GM23338 (cell line): ENCODE results near the gene PPP2R5C. TPM values are rescaled to one million over a fixed set of nuclear protein-coding genes. Genes with fewer than 3 reads are reported as not detected.

Source experiments
- ATAC-seq: fragments of 200-7000 bp; cut with Tn5 transposase; 3 replicates; pipeline ENCODE4 v1.9.1; 2020
- DNase-seq: peaks from one replicate; pipeline ENCODE4 v3.0.0-alpha.2; 2015; ENCODE audit warnings: low spot score
- H2AFZ ChIP-seq: fragments of 200-600 bp; sonication (generic); 2 replicates; pipeline ENCODE4 v1.8.0; 2016; ENCODE audit warnings: antibody characterized with exemption, mild to moderate bottlenecking, moderate library complexity
- H3F3A ChIP-seq: fragments of 200-600 bp; sonication (generic); replicated peaks from 2 replicates; pipeline ENCODE4 v1.8.0; 2017; ENCODE audit warnings: antibody characterized with exemption, mixed run types, low read depth
- H3K27ac ChIP-seq: fragments of 200-600 bp; sonication (generic); 2 replicates; pipeline ENCODE4 v1.6.1; 2016; ENCODE audit warnings: low read depth
- H3K27me3 ChIP-seq: fragments of 200-600 bp; sonication (generic); 2 replicates; pipeline ENCODE4 v1.8.0; 2016; ENCODE audit warnings: mild to moderate bottlenecking, mixed run types, moderate library complexity; ENCODE audit not compliant: insufficient read depth
- H3K36me3 ChIP-seq: fragments of 200-600 bp; sonication (generic); 2 replicates; pipeline ENCODE4 v1.8.0; 2016; ENCODE audit warnings: mild to moderate bottlenecking; ENCODE audit not compliant: insufficient read depth
- H3K4me1 ChIP-seq: fragments of 200-600 bp; sonication (generic); 2 replicates; pipeline ENCODE4 v1.8.0; 2016; ENCODE audit warnings: mild to moderate bottlenecking, moderate library complexity; ENCODE audit not compliant: insufficient read depth
- H3K4me2 ChIP-seq: fragments of 200-600 bp; sonication (generic); 2 replicates; pipeline ENCODE4 v1.7.1; 2017; ENCODE audit warnings: mixed run types
- H3K4me3 ChIP-seq: fragments of 200-600 bp; sonication (generic); 2 replicates; pipeline ENCODE4 v1.6.1; 2016; ENCODE audit warnings: mixed run types
- H3K79me2 ChIP-seq: fragments of 200-600 bp; sonication (generic); replicated peaks from 2 replicates; pipeline ENCODE4 v1.8.0; 2017; ENCODE audit warnings: mild to moderate bottlenecking; ENCODE audit not compliant: insufficient read depth
- H3K9me2 ChIP-seq: fragments of 200-600 bp; sonication (generic); 2 replicates; pipeline ENCODE4 v1.8.0; 2017; ENCODE audit not compliant: insufficient read depth
- H4K20me1 ChIP-seq: fragments of 200-600 bp; sonication (generic); replicated peaks from 2 replicates; pipeline ENCODE4 v1.8.0; 2017; ENCODE audit warnings: mild to moderate bottlenecking; ENCODE audit not compliant: insufficient read depth
- H3K27ac Mint-ChIP-seq: 2 replicates; pipeline ENCODE4 v1.8.0; 2020; ENCODE audit warnings: inconsistent platforms, mild to moderate bottlenecking, moderate library complexity, mixed read lengths
- H3K27me3 Mint-ChIP-seq: 3 replicates; pipeline ENCODE4 v1.8.0; 2022; ENCODE audit warnings: low read depth, mild to moderate bottlenecking, moderate library complexity, mixed read lengths, inconsistent platforms; ENCODE audit not compliant: insufficient read depth, poor library complexity
- H3K36me3 Mint-ChIP-seq: 3 replicates; pipeline ENCODE4 v1.8.0; 2021; ENCODE audit warnings: low read depth, mild to moderate bottlenecking, inconsistent platforms, moderate library complexity, mixed read lengths
- H3K4me1 Mint-ChIP-seq: 3 replicates; pipeline ENCODE4 v1.8.0; 2020; ENCODE audit warnings: mild to moderate bottlenecking, inconsistent platforms, mixed read lengths
- H3K4me3 Mint-ChIP-seq: 3 replicates; pipeline ENCODE4 v1.8.0; 2021; ENCODE audit warnings: moderate library complexity, mild to moderate bottlenecking, inconsistent platforms, mixed read lengths
- H3K9me3 Mint-ChIP-seq: 3 replicates; pipeline ENCODE4 v1.8.0; 2020; ENCODE audit warnings: moderate library complexity, mild to moderate bottlenecking, inconsistent platforms, mixed read lengths
- CTCF ChIP-seq, 2 experiments: fragments of 200-600 bp in 1 of 2; sonication (generic) in 1 of 2; conservative IDR thresholded peaks; 2 replicates each; pipeline versions ENCODE4 v1.5.1 to v1.6.1; 2016 to 2017; ENCODE audit warnings: antibody characterized with exemption in 2 of 2, low read depth in 2 of 2, mild to moderate bottlenecking in 2 of 2, moderate library complexity in 1 of 2
- EZH2 ChIP-seq: fragments of 200-600 bp; sonication (generic); IDR thresholded peaks from one replicate; pipeline ENCODE4 v1.8.0; 2017; ENCODE audit warnings: antibody characterized with exemption, mild to moderate bottlenecking, low read depth; ENCODE audit not compliant: unreplicated experiment
- EZH2phosphoT487 ChIP-seq: fragments of 200-600 bp; sonication (generic); IDR thresholded peaks from one replicate; pipeline ENCODE4 v1.8.1; 2018; ENCODE audit warnings: antibody characterized with exemption; ENCODE audit not compliant: unreplicated experiment
- NANOG ChIP-seq: IDR thresholded peaks from 2 replicates; pipeline ENCODE4 v1.6.1; 2016; ENCODE audit warnings: antibody characterized with exemption, borderline replicate concordance
- STAT1 ChIP-seq: IDR thresholded peaks from one replicate; pipeline ENCODE4 v1.6.1; 2016; ENCODE audit warnings: antibody characterized with exemption; ENCODE audit not compliant: unreplicated experiment
- ZNF331 ChIP-seq: fragments of 250-450 bp; sonication (Bioruptor Pico); IDR thresholded peaks from 2 replicates; pipeline ENCODE4 v1.5.0; 2020; ENCODE audit warnings: low read depth, mild to moderate bottlenecking, moderate library complexity
- polyA plus RNA-seq: library from polyadenylated mRNA; unstranded; fragments of >200 nt; fragmentation: Nextera tagmentation; extraction: Ambion mirVana; gene quantifications from 2 replicates; pipeline ENCODE4 v1.2.1, GENCODE V29; 2016
- total RNA-seq: library from RNA; depleted of rRNA; stranded (reverse); fragments of >200 nt; shearing (Covaris generic); gene quantifications from 2 replicates; pipeline ENCODE4 v1.2.3, GENCODE V29; 2014
- TF ChIP-seq, protein P1 (sequence below): fragments of 250-450 bp; sonication (Bioruptor Pico); IDR thresholded peaks from 2 replicates; pipeline ENCODE4 v1.5.0; 2020; ENCODE audit warnings: mild to moderate bottlenecking, moderate library complexity

The PPP2R5C gene
- total and polyA plus RNA-seq, 2 experiments from 2014 or later: 75.4 to 79.7 TPM

- TF ChIP-seq, protein P1, sequence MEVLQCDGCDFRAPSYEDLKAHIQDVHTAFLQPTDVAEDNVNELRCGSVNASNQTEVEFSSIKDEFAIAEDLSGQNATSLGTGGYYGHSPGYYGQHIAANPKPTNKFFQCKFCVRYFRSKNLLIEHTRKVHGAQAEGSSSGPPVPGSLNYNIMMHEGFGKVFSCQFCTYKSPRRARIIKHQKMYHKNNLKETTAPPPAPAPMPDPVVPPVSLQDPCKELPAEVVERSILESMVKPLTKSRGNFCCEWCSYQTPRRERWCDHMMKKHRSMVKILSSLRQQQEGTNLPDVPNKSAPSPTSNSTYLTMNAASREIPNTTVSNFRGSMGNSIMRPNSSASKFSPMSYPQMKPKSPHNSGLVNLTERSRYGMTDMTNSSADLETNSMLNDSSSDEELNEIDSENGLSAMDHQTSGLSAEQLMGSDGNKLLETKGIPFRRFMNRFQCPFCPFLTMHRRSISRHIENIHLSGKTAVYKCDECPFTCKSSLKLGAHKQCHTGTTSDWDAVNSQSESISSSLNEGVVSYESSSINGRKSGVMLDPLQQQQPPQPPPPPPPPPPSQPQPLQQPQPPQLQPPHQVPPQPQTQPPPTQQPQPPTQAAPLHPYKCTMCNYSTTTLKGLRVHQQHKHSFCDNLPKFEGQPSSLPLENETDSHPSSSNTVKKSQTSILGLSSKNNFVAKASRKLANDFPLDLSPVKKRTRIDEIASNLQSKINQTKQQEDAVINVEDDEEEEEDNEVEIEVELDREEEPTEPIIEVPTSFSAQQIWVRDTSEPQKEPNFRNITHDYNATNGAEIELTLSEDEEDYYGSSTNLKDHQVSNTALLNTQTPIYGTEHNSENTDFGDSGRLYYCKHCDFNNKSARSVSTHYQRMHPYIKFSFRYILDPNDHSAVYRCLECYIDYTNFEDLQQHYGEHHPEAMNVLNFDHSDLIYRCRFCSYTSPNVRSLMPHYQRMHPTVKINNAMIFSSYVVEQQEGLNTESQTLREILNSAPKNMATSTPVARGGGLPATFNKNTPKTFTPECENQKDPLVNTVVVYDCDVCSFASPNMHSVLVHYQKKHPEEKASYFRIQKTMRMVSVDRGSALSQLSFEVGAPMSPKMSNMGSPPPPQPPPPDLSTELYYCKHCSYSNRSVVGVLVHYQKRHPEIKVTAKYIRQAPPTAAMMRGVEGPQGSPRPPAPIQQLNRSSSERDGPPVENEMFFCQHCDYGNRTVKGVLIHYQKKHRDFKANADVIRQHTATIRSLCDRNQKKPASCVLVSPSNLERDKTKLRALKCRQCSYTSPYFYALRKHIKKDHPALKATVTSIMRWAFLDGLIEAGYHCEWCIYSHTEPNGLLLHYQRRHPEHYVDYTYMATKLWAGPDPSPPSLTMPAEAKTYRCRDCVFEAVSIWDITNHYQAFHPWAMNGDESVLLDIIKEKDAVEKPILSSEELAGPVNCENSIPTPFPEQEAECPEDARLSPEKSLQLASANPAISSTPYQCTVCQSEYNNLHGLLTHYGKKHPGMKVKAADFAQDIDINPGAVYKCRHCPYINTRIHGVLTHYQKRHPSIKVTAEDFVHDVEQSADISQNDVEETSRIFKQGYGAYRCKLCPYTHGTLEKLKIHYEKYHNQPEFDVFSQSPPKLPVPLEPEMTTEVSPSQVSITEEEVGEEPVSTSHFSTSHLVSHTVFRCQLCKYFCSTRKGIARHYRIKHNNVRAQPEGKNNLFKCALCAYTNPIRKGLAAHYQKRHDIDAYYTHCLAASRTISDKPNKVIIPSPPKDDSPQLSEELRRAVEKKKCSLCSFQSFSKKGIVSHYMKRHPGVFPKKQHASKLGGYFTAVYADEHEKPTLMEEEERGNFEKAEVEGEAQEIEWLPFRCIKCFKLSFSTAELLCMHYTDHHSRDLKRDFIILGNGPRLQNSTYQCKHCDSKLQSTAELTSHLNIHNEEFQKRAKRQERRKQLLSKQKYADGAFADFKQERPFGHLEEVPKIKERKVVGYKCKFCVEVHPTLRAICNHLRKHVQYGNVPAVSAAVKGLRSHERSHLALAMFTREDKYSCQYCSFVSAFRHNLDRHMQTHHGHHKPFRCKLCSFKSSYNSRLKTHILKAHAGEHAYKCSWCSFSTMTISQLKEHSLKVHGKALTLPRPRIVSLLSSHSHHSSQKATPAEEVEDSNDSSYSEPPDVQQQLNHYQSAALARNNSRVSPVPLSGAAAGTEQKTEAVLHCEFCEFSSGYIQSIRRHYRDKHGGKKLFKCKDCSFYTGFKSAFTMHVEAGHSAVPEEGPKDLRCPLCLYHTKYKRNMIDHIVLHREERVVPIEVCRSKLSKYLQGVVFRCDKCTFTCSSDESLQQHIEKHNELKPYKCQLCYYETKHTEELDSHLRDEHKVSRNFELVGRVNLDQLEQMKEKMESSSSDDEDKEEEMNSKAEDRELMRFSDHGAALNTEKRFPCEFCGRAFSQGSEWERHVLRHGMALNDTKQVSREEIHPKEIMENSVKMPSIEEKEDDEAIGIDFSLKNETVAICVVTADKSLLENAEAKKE (CRISPR knock-in tag): no peak
- TF ChIP-seq ZNF331 (no peak), EZH2phosphoT487 (no peak)
These were observed 186.0 kb downstream of the PPP2R5C start (continued) for GRCh38 chr14:101947577-101947903.

GRCh38 chr14:101947904-101948665 is 186.6 kb downstream of the PPP2R5C start:
- DNase-seq: peak; percentile 100
- H3K9me3 Mint-ChIP-seq: peaks cover 5% of the 10 kb centered on the region; the same call in 2 of the 3 replicates
- peak overlapping the region; percentile 88 for H3K27ac ChIP-seq
- H3K27ac Mint-ChIP-seq: peak overlapping the region; percentile 99
- peak; percentile 90 for ATAC-seq
- peak overlapping the region; percentile 90 for H3K4me3 ChIP-seq
- peaks cover 37% of the 10 kb centered on the region for H3K27me3 ChIP-seq
- H3K4me1 Mint-ChIP-seq: peaks cover 19% of the 10 kb centered on the region
- no peaks in the 10 kb centered on the region for H3K36me3 ChIP-seq
- H3K4me2 ChIP-seq: peak overlapping the region; percentile 94
- H3K27me3 Mint-ChIP-seq: peaks cover 54% of the 10 kb centered on the region
- no peaks in the 10 kb centered on the region for H3K79me2 ChIP-seq
- peaks cover 5% of the 10 kb centered on the region for H3K4me1 ChIP-seq
- H4K20me1 ChIP-seq: peaks cover 4% of the 10 kb centered on the region; the same call in 1 of the 2 replicates
- H3K36me3 Mint-ChIP-seq: no peaks in the 10 kb centered on the region
- H3K4me3 Mint-ChIP-seq: peak overlapping the region; percentile 93
- peak overlapping the region; percentile 94 for H2AFZ ChIP-seq
- H3K9me2 ChIP-seq: no peaks in the 10 kb centered on the region
- peaks cover 3% of the 10 kb centered on the region; the same call in 1 of the 2 replicates for H3F3A ChIP-seq
- TF ChIP-seq STAT1 (no peak), NANOG (no peak), ZNF331 (no peak), CTCF (conservative IDR thresholded peaks at IDR 0.05; ENCODE audit: low read depth in 2 of 2) (no peak), EZH2 (no peak)
